WTC11 (cell line): ENCODE results near the gene GRAMD1B. TPM values are rescaled to one million over a fixed set of nuclear protein-coding genes. Genes with fewer than 3 reads are reported as not detected.

Experiments
- ATAC-seq: fragments of 200-7000 bp; cut with Tn5 transposase; 2 replicates; pipeline ENCODE4 v1.10.0; 2021; ENCODE audit warnings: mild to moderate bottlenecking, moderate library complexity
- CTCF ChIA-PET: fragments of 300-600 bp; sonication (Branson Sonifier 250); formaldehyde crosslinking; loops from one replicate; lab custom pipeline; 2021; ENCODE audit warnings: antibody characterized with exemption; lab: Charles Lee
- POLR2A ChIA-PET: fragments of 350-600 bp; sonication (Branson Sonifier 250); formaldehyde crosslinking; loops from one replicate; lab custom pipeline; 2021; ENCODE audit warnings: antibody characterized with exemption; lab: Charles Lee
- DNase-seq: peaks from one replicate; pipeline ENCODE4 v3.0.0; 2021; ENCODE audit warnings: low spot score
- H3K27ac Mint-ChIP-seq: 2 replicates; pipeline ENCODE4 v1.8.0; 2021; ENCODE audit warnings: mixed read lengths
- H3K27me3 Mint-ChIP-seq: 2 replicates; pipeline ENCODE4 v1.8.0; 2021; ENCODE audit warnings: low read depth, mild to moderate bottlenecking, moderate library complexity, mixed read lengths
- H3K36me3 Mint-ChIP-seq: 2 replicates; pipeline ENCODE4 v1.8.0; 2021; ENCODE audit warnings: mixed read lengths
- H3K4me1 Mint-ChIP-seq: 2 replicates; pipeline ENCODE4 v1.8.0; 2022; ENCODE audit warnings: mixed read lengths
- H3K4me3 Mint-ChIP-seq: 2 replicates; pipeline ENCODE4 v1.8.0; 2021; ENCODE audit warnings: mild to moderate bottlenecking, moderate library complexity, mixed read lengths
- H3K9me3 Mint-ChIP-seq: 2 replicates; pipeline ENCODE4 v1.8.0; 2021; ENCODE audit warnings: mixed read lengths
- ATF2 ChIP-seq: sonication (generic); formaldehyde crosslinking; IDR thresholded peaks from 2 replicates; pipeline ENCODE4 v1.8.1; 2022; ENCODE audit warnings: low read depth, missing genetic modification reagents, borderline replicate concordance
- CBFB ChIP-seq: sonication (generic); formaldehyde crosslinking; IDR thresholded peaks from 2 replicates; pipeline ENCODE4 v1.8.1; 2022; ENCODE audit warnings: mild to moderate bottlenecking, low read depth, missing genetic modification reagents
- ETV6 ChIP-seq: sonication (generic); formaldehyde crosslinking; IDR thresholded peaks from 2 replicates; pipeline ENCODE4 v1.8.1; 2022; ENCODE audit warnings: mild to moderate bottlenecking, missing genetic modification reagents
- FOXJ3 ChIP-seq: sonication (generic); formaldehyde crosslinking; IDR thresholded peaks from 2 replicates; pipeline ENCODE4 v1.9.0; 2021; ENCODE audit warnings: missing genetic modification reagents, mild to moderate bottlenecking, borderline replicate concordance
- HMGXB4 ChIP-seq: sonication (generic); formaldehyde crosslinking; IDR thresholded peaks from 2 replicates; pipeline ENCODE4 v1.8.1; 2023; ENCODE audit warnings: mild to moderate bottlenecking, moderate library complexity, missing genetic modification reagents
- JUN ChIP-seq: sonication (generic); formaldehyde crosslinking; IDR thresholded peaks from 2 replicates; pipeline ENCODE4 v1.8.0; 2023; ENCODE audit warnings: mild to moderate bottlenecking, missing genetic modification reagents
- MLX ChIP-seq: sonication (generic); formaldehyde crosslinking; IDR thresholded peaks from 2 replicates; pipeline ENCODE4 v1.8.1; 2023; ENCODE audit warnings: mild to moderate bottlenecking, missing genetic modification reagents, moderate library complexity
- NFYB ChIP-seq: sonication (generic); formaldehyde crosslinking; conservative IDR thresholded peaks from 2 replicates; pipeline ENCODE4 v1.8.0; 2022; ENCODE audit warnings: low read depth, missing genetic modification reagents
- NR1H2 ChIP-seq: sonication (generic); formaldehyde crosslinking; IDR thresholded peaks from 2 replicates; pipeline ENCODE4 v1.9.0; 2021; ENCODE audit warnings: mild to moderate bottlenecking, moderate library complexity, missing genetic modification reagents
- NR3C1 ChIP-seq: sonication (generic); formaldehyde crosslinking; conservative IDR thresholded peaks from 2 replicates; pipeline ENCODE4 v1.8.1; 2023; ENCODE audit warnings: low read depth, mild to moderate bottlenecking, missing genetic modification reagents
- OVOL2 ChIP-seq: fragments of 250-450 bp; sonication (Bioruptor Pico); IDR thresholded peaks from 2 replicates; pipeline ENCODE4 v1.9.0; 2021; ENCODE audit warnings: mild to moderate bottlenecking, borderline replicate concordance
- RELA ChIP-seq: sonication (generic); formaldehyde crosslinking; IDR thresholded peaks from 2 replicates; pipeline ENCODE4 v1.8.1; 2022; ENCODE audit warnings: missing genetic modification reagents, mild to moderate bottlenecking, borderline replicate concordance
- RORB ChIP-seq: fragments of 250-450 bp; sonication (Bioruptor Pico); IDR thresholded peaks from 2 replicates; pipeline ENCODE4 v1.9.0; 2021; ENCODE audit warnings: mild to moderate bottlenecking
- TCF7 ChIP-seq: sonication (generic); formaldehyde crosslinking; IDR thresholded peaks from 2 replicates; pipeline ENCODE4 v1.8.0; 2022; ENCODE audit warnings: mild to moderate bottlenecking, low read depth, missing genetic modification reagents, moderate library complexity
- USF1 ChIP-seq: sonication (generic); formaldehyde crosslinking; IDR thresholded peaks from 2 replicates; pipeline ENCODE4 v1.8.0; 2022; ENCODE audit warnings: mild to moderate bottlenecking, missing genetic modification reagents
- ZNF138 ChIP-seq: sonication (generic); formaldehyde crosslinking; conservative IDR thresholded peaks from 2 replicates; pipeline ENCODE4 v1.8.1; 2022; ENCODE audit warnings: mild to moderate bottlenecking, moderate library complexity, missing genetic modification reagents
- ZNF219 ChIP-seq: sonication (generic); formaldehyde crosslinking; IDR thresholded peaks from 2 replicates; pipeline ENCODE4 v1.8.0; 2023; ENCODE audit warnings: missing genetic modification reagents, mild to moderate bottlenecking, borderline replicate concordance
- ZNF263 ChIP-seq: sonication (generic); formaldehyde crosslinking; IDR thresholded peaks from 2 replicates; pipeline ENCODE4 v1.8.1; 2022; ENCODE audit warnings: low read depth, mild to moderate bottlenecking, moderate library complexity, missing genetic modification reagents
- ZNF671 ChIP-seq: fragments of 250-450 bp; sonication (Bioruptor Pico); IDR thresholded peaks from 2 replicates; pipeline ENCODE4 v1.8.0; 2021; ENCODE audit warnings: mild to moderate bottlenecking
- total RNA-seq: library from RNA; stranded (reverse); gene quantifications from 3 replicates; pipeline ENCODE4 v1.2.3, GENCODE V29; 2021
- TF ChIP-seq, protein P1 (sequence below): sonication (generic); formaldehyde crosslinking; IDR thresholded peaks from 2 replicates; pipeline ENCODE4 v1.8.1; 2023; ENCODE audit warnings: mild to moderate bottlenecking, missing genetic modification reagents, moderate library complexity
- TF ChIP-seq, protein P2 (sequence below): sonication (generic); formaldehyde crosslinking; conservative IDR thresholded peaks from 2 replicates; pipeline ENCODE4 v1.8.1; 2023; ENCODE audit warnings: mild to moderate bottlenecking, low read depth, missing genetic modification reagents, moderate library complexity
- TF ChIP-seq, protein P3 (sequence below): fragments of 250-450 bp; sonication (Bioruptor Pico); IDR thresholded peaks from 2 replicates; pipeline ENCODE4 v2.1.2; 2022; ENCODE audit warnings: mild to moderate bottlenecking, moderate library complexity
- TF ChIP-seq, protein P4 (sequence below): sonication (generic); formaldehyde crosslinking; IDR thresholded peaks from 2 replicates; pipeline ENCODE4 v1.8.1; 2022; ENCODE audit warnings: mild to moderate bottlenecking, missing genetic modification reagents, moderate library complexity, borderline replicate concordance

GRAMD1B gene
- total RNA-seq, 1 experiment from 2014 or later = 31.5 TPM

DNA sequence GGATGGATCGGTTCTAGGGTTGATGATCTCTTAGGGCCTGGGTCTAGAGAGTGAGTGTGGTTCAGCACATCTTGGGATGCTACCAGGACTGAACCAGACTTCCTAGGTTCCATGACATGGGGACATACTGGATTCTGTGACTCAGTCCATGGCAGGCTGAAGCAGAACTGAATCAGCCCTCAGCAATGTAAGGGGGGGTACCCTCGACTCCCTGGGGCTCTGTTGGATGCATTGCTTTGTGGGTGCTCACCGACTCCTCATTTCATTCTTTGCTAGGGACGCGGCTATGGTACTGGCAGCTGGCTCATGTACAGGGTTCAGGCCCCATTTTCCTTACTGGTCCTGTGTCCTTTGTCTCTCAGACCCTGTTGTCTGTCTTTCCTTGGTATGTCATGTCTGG, 733 bp upstream of the GRAMD1B start (continued):
- TF ChIP-seq ZNF138 (CRISPR knock-in tag) = no peak
- no peak for TF ChIP-seq JUN (CRISPR knock-in tag)
- TF ChIP-seq ZNF671 (CRISPR knock-in tag) = no peak

- Mint-ChIP-seq H3K9me3 (no peaks in the 10 kb centered on the region), H3K36me3 (no peaks in the 10 kb centered on the region)
- TF ChIP-seq ZNF263 (CRISPR knock-in tag) = no peak; the same call in 1 of the 2 replicates
- TF ChIP-seq, protein P1, sequence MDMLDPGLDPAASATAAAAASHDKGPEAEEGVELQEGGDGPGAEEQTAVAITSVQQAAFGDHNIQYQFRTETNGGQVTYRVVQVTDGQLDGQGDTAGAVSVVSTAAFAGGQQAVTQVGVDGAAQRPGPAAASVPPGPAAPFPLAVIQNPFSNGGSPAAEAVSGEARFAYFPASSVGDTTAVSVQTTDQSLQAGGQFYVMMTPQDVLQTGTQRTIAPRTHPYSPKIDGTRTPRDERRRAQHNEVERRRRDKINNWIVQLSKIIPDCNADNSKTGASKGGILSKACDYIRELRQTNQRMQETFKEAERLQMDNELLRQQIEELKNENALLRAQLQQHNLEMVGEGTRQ (CRISPR knock-in tag) = no peak
- no peak for TF ChIP-seq NR3C1 (CRISPR knock-in tag)
- TF ChIP-seq RELA (CRISPR knock-in tag) = no peak
- no peak for TF ChIP-seq MLX (CRISPR knock-in tag)
- no peak for TF ChIP-seq FOXJ3 (CRISPR knock-in tag)
- no peak for TF ChIP-seq TCF7 (CRISPR knock-in tag)
- TF ChIP-seq ETV6 (CRISPR knock-in tag) = no peak; the same call in 1 of the 2 replicates
- no peak for TF ChIP-seq ZNF671 (CRISPR knock-in tag)
- TF ChIP-seq ZNF138 (CRISPR knock-in tag) = 0 out of 2 replicates have a peak, but pooled peaks have one; percentile 32
- TF ChIP-seq, protein P2, sequence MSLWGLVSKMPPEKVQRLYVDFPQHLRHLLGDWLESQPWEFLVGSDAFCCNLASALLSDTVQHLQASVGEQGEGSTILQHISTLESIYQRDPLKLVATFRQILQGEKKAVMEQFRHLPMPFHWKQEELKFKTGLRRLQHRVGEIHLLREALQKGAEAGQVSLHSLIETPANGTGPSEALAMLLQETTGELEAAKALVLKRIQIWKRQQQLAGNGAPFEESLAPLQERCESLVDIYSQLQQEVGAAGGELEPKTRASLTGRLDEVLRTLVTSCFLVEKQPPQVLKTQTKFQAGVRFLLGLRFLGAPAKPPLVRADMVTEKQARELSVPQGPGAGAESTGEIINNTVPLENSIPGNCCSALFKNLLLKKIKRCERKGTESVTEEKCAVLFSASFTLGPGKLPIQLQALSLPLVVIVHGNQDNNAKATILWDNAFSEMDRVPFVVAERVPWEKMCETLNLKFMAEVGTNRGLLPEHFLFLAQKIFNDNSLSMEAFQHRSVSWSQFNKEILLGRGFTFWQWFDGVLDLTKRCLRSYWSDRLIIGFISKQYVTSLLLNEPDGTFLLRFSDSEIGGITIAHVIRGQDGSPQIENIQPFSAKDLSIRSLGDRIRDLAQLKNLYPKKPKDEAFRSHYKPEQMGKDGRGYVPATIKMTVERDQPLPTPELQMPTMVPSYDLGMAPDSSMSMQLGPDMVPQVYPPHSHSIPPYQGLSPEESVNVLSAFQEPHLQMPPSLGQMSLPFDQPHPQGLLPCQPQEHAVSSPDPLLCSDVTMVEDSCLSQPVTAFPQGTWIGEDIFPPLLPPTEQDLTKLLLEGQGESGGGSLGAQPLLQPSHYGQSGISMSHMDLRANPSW (CRISPR knock-in tag) = no peak
- TF ChIP-seq NFYB = peak; percentile 12; the same call in 1 of the 2 replicates
- no peak for TF ChIP-seq RORB (CRISPR knock-in tag)
- no peak for TF ChIP-seq ZNF219
- no peak for TF ChIP-seq ATF2 (CRISPR knock-in tag)
- TF ChIP-seq USF1 = 0 out of 2 replicates have a peak, but pooled peaks have one; percentile 31
- TF ChIP-seq HMGXB4 (CRISPR knock-in tag) = peak; percentile 90; the same call in 1 of the 2 replicates
- TF ChIP-seq OVOL2 = no peak
- TF ChIP-seq, protein P3, sequence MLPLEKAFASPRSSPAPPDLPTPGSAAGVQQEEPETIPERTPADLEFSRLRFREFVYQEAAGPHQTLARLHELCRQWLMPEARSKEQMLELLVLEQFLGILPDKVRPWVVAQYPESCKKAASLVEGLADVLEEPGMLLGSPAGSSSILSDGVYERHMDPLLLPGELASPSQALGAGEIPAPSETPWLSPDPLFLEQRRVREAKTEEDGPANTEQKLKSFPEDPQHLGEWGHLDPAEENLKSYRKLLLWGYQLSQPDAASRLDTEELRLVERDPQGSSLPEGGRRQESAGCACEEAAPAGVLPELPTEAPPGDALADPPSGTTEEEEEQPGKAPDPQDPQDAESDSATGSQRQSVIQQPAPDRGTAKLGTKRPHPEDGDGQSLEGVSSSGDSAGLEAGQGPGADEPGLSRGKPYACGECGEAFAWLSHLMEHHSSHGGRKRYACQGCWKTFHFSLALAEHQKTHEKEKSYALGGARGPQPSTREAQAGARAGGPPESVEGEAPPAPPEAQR = no peak
- no peak for TF ChIP-seq CBFB (CRISPR knock-in tag)
- no peak for TF ChIP-seq NR1H2 (CRISPR knock-in tag)
- TF ChIP-seq, protein P4, sequence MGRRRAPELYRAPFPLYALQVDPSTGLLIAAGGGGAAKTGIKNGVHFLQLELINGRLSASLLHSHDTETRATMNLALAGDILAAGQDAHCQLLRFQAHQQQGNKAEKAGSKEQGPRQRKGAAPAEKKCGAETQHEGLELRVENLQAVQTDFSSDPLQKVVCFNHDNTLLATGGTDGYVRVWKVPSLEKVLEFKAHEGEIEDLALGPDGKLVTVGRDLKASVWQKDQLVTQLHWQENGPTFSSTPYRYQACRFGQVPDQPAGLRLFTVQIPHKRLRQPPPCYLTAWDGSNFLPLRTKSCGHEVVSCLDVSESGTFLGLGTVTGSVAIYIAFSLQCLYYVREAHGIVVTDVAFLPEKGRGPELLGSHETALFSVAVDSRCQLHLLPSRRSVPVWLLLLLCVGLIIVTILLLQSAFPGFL (CRISPR knock-in tag) = no peak
Measured at GRCh38 chr11:123430721-123431497, 840 bp downstream of the GRAMD1B start.

More at GRCh38 chr11:123430721-123431497, 840 bp downstream of the GRAMD1B start:
- peak overlapping the region; percentile 82 for H3K4me3 Mint-ChIP-seq
- no peak overlapping the region for H3K27ac Mint-ChIP-seq
- H3K27me3 Mint-ChIP-seq = peaks cover 26% of the 10 kb centered on the region
- peaks cover 65% of the 10 kb centered on the region for H3K4me1 Mint-ChIP-seq
- DNase-seq = peak; percentile 64
- ATAC-seq = peak; percentile 54
- ChIA-PET POLR2A (interaction anchor here (0.9 kb wide), 1 partner anchor 179 kb away, joined by 3 read pairs; no protein-coding TSS in a partner anchor), CTCF (interaction anchor here (6.6 kb wide), 1 partner anchor 24 kb away, joined by 65 read pairs; no protein-coding TSS in a partner anchor)
